Right ventricle myocardium superior (tissue), 1 donor: ENCODE results near the gene GADD45B. TPM values are rescaled to one million over a fixed set of nuclear protein-coding genes. Genes with fewer than 3 reads are reported as not detected.
"Not testable (repeated sequence)": the region's sequence is repeated elsewhere in the genome, so short reads cannot be mapped to it uniquely, and the experiment has no call there.

Experiments used
- ATAC-seq: fragments of 200-7000 bp; cut with Tn5 transposase; one replicate; pipeline ENCODE4 v1.9.1; 2020; ENCODE audit warnings: mild to moderate bottlenecking; ENCODE audit not compliant: poor library complexity
- DNase-seq: peaks from one replicate; pipeline ENCODE4 v3.0.0-alpha.2; 2020
- intact Hi-C: fragments of 100-400 bp; cut with DNase I; formaldehyde crosslinking; loops from one replicate; pipeline ENCODE4 v1.11.2; 2022
- total RNA-seq: library from RNA; stranded (reverse); fragmentation: NEBNext Ultra II Directional; extraction: Animal tissue kit (Norgen Biotek cat#: 25700); gene quantifications from one replicate; pipeline ENCODE4 v1.2.1, GENCODE V29; 2021
- donor health status: DM: no; HTN: yes; CAD: no; lungs with severe emphysema.

GADD45B gene
- total RNA-seq, 1 donor from 2014 or later, result 42.1 TPM

- ATAC-seq (peak; percentile 76), DNase-seq (peak; percentile 78)
- intact Hi-C loops, result no loop called here
Observed at GRCh38 chr19:2461751-2462634, 13.9 kb upstream of the GADD45B start.

- peak; percentile 93 for DNase-seq
- intact Hi-C loops, result no loop called here
Observed at GRCh38 chr19:2462635-2463421, 13.1 kb upstream of the GADD45B start.

GRCh38 chr19:2463694-2464093 is 12.2 kb upstream of the GADD45B start:
- DNase-seq, intact Hi-C loops, ATAC-seq: not testable (repeated sequence)

More at GRCh38 chr19:2462635-2463421, 13.1 kb upstream of the GADD45B start:
- ATAC-seq, result peak; percentile 85

GRCh38 chr19:2464389-2464788 is 11.5 kb upstream of the GADD45B start:
- intact Hi-C loops, result no loop called here
- DNase-seq (no peak), ATAC-seq (no peak)

- DNase-seq, result no peak
- intact Hi-C loops, result no loop called here
- no peak for ATAC-seq
Observed at GRCh38 chr19:2468596-2468995, 7.3 kb upstream of the GADD45B start.

- intact Hi-C loops, result no loop called here
- DNase-seq (no peak), ATAC-seq (no peak)
Observed at GRCh38 chr19:2469102-2469914, 6.6 kb upstream of the GADD45B start.

GRCh38 chr19:2469915-2470200 is 6.1 kb upstream of the GADD45B start:
- ATAC-seq, intact Hi-C loops, DNase-seq: not testable (repeated sequence)

- intact Hi-C loops, result loop anchor here (2.0 to 5.0 kb wide), 2 partner anchors 68 to 136 kb away; no protein-coding TSS in a partner anchor
- ATAC-seq (peak; percentile 72), DNase-seq (peak; percentile 93)
Observed at GRCh38 chr19:2474232-2475017, 1.5 kb upstream of the GADD45B start.

- intact Hi-C loops, result loop anchor here (2.0 to 5.0 kb wide), 2 partner anchors 67 to 136 kb away; no protein-coding TSS in a partner anchor
- peak; percentile 78 for DNase-seq
- peak; percentile 41 for ATAC-seq
Observed at GRCh38 chr19:2475018-2475701, 767 bp upstream of the GADD45B start.

GRCh38 chr19:2476451-2477140 is 669 bp downstream of the GADD45B start:
- intact Hi-C loops, result loop anchor here (2.0 to 5.0 kb wide), 2 partner anchors 66 to 102 kb away; no protein-coding TSS in a partner anchor
- DNase-seq (peak; percentile 68), ATAC-seq (peak; percentile 1)

- intact Hi-C loops, result loop anchor here (2.0 to 5.0 kb wide), 2 partner anchors 65 to 102 kb away; no protein-coding TSS in a partner anchor
- DNase-seq (peak; percentile 61), ATAC-seq (peak; percentile 6)
Observed at GRCh38 chr19:2477141-2477710, 1.3 kb downstream of the GADD45B start.

GRCh38 chr19:2477732-2478191 is 1.8 kb downstream of the GADD45B start:
- DNase-seq (peak; percentile 54), ATAC-seq (no peak)
- intact Hi-C loops, result loop anchor here (2.0 to 5.0 kb wide), 2 partner anchors 65 to 101 kb away; no protein-coding TSS in a partner anchor

- peak; percentile 82 for DNase-seq
- intact Hi-C loops, result loop anchor here (5.0 kb wide), 1 partner anchor 64 kb away; no protein-coding TSS in a partner anchor
- ATAC-seq, result peak; percentile 5
Observed at GRCh38 chr19:2478278-2478755, 2.4 kb downstream of the GADD45B start.

- DNase-seq (peak; percentile 91), ATAC-seq (peak; percentile 32)
- intact Hi-C loops, result loop anchor here (5.0 kb wide), 1 partner anchor 63 kb away; no protein-coding TSS in a partner anchor
Observed at GRCh38 chr19:2478756-2479555, 3.0 kb downstream of the GADD45B start.

GRCh38 chr19:2479556-2480194 is 3.7 kb downstream of the GADD45B start:
- intact Hi-C loops, result loop anchor here (5.0 kb wide), 1 partner anchor 63 kb away; no protein-coding TSS in a partner anchor
- ATAC-seq (no peak), DNase-seq (no peak)
